Mononuclear cell (primary cell): ENCODE results near the gene MMRN1. TPM values are rescaled to one million over a fixed set of nuclear protein-coding genes. Genes with fewer than 3 reads are reported as not detected.

ENCODE experiments used
- H3K27me3 ChIP-seq: 2 replicates; pipeline ENCODE4 v1.6.0; 2011; ENCODE audit warnings: low read length, control low read depth; ENCODE audit not compliant: insufficient read depth
- H3K4me1 ChIP-seq: 2 replicates; pipeline ENCODE4 v1.5.1; 2011; ENCODE audit warnings: mild to moderate bottlenecking, low read length, control low read depth; ENCODE audit not compliant: insufficient read depth
- H3K4me3 ChIP-seq: 2 replicates; pipeline ENCODE4 v1.5.1; 2011; ENCODE audit warnings: mild to moderate bottlenecking, low read length, moderate library complexity
- H3K9me3 ChIP-seq: 2 replicates; pipeline ENCODE4 v1.5.1; 2011; ENCODE audit warnings: low read depth, mild to moderate bottlenecking, control low read depth, low read length
- total RNA-seq: library from RNA; depleted of rRNA; stranded (reverse); fragments of >200 nt; gene quantifications from one replicate; pipeline ENCODE4 v1.2.3, GENCODE V29; 2012

Gene MMRN1
- total RNA-seq, 1 donor: 8.1 TPM

DNA sequence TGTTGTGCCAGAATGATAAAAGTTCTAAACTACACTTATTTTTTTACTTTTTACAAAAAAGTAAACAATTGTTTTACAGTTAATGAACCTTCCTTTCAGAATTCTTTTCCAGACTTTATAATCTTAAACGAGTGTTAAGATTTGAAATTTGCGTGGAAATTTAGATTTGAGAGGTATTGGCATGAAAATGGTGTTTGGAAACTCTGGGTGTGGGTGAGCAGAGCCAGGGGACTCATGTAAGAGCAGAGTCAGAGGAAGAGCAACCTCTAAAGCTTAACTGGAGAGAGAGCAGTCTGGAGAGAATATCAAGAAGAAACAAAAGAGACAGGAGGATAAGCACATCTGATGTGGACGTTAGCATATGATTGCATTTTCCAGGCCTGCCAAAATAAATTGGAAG is 48.2 kb downstream of the MMRN1 start:
- H3K9me3 ChIP-seq: no peaks in the 10 kb centered on the region
- no peaks in the 10 kb centered on the region for H3K4me1 ChIP-seq
- no peak overlapping the region for H3K4me3 ChIP-seq
- H3K27me3 ChIP-seq: no peaks in the 10 kb centered on the region

GRCh38 chr4:89949782-89950387 is 55.2 kb downstream of the MMRN1 start:
- Histone ChIP-seq H3K9me3 (no peaks in the 10 kb centered on the region), H3K4me3 (no peak overlapping the region), H3K4me1 (no peaks in the 10 kb centered on the region), H3K27me3 (no peaks in the 10 kb centered on the region)

- no peak overlapping the region for H3K4me3 ChIP-seq
- H3K4me1 ChIP-seq: no peaks in the 10 kb centered on the region
- H3K27me3 ChIP-seq: no peaks in the 10 kb centered on the region
- H3K9me3 ChIP-seq: no peaks in the 10 kb centered on the region
These were observed 57.8 kb downstream of the MMRN1 start for GRCh38 chr4:89952458-89952857.

DNA sequence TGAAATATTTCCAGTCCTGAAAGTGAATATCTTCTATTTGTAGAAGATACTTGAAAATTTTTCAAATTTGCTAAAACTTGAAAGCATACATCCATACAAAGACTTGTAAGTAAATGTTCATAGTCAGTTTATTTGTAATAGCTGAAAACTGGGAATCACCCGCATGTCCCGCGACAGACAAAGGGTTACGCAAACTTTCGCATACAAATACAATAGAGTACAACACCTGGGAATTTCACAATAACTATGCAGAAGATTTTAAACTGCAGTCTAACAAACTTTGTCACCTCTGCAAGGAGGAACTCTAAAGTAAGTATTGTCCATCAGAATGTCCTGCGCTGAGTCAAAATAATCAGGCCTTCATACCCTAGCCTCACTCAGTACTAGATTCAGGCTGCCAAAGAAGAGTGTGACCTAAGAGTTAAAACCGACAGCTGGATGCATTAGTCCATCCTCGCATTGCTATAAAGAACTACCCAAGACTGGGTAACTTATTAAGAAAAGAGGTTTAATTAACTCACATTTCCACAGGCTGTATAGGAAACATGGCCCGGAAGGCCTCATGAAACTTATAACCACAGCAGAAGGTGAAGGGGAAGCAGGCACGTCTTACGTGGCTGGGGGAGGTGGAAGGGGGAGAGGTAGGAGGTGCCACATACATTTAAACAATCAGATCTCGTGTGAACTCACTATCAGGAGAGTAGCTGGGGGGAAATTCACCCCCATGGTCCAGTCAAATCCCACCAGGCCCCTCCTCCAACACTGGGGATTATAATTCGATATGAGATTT is 60.4 kb downstream of the MMRN1 start:
- Histone ChIP-seq H3K9me3 (no peaks in the 10 kb centered on the region), H3K27me3 (no peaks in the 10 kb centered on the region), H3K4me1 (no peaks in the 10 kb centered on the region), H3K4me3 (no peak overlapping the region)

GRCh38 chr4:89957046-89957926 is 62.6 kb downstream of the MMRN1 start:
- Histone ChIP-seq H3K4me1 (no peaks in the 10 kb centered on the region), H3K4me3 (no peak overlapping the region), H3K27me3 (no peaks in the 10 kb centered on the region), H3K9me3 (no peaks in the 10 kb centered on the region)

- no peak overlapping the region for H3K4me3 ChIP-seq
- H3K9me3 ChIP-seq: no peaks in the 10 kb centered on the region
- no peaks in the 10 kb centered on the region for H3K27me3 ChIP-seq
- no peaks in the 10 kb centered on the region for H3K4me1 ChIP-seq
These were observed 87.2 kb downstream of the MMRN1 start for GRCh38 chr4:89981789-89982334.

DNA sequence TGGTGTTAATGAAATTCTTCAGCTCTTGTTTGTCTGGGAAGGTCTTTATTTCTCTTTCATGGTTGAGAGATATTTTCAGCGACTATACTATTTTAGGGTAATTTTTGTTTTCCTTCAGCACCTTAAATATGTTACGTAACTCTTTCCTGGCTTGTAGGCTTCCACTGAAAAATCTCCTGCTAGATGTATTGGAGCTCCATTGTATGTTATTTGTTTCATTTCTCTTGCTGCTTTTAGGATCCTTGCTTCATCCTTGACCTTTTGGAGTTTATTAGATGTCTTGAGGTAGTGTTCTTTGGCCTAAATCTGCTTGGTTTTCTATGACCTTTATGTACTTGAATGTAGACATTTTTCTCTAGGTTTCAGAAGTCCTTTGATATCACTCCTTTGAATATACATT is 93.6 kb downstream of the MMRN1 start:
- Histone ChIP-seq H3K9me3 (no peaks in the 10 kb centered on the region), H3K4me1 (no peaks in the 10 kb centered on the region), H3K4me3 (no peak overlapping the region), H3K27me3 (no peaks in the 10 kb centered on the region)

- Histone ChIP-seq H3K27me3 (no peaks in the 10 kb centered on the region), H3K4me1 (no peaks in the 10 kb centered on the region), H3K9me3 (no peaks in the 10 kb centered on the region)
These were observed 98.1 kb downstream of the MMRN1 start for GRCh38 chr4:89992744-89993143.

GRCh38 chr4:89994176-89994873 is 99.7 kb downstream of the MMRN1 start:
- Histone ChIP-seq H3K4me1 (no peaks in the 10 kb centered on the region), H3K27me3 (no peaks in the 10 kb centered on the region), H3K4me3 (no peak overlapping the region)

More at GRCh38 chr4:89992744-89993143, 98.1 kb downstream of the MMRN1 start:
- H3K4me3 ChIP-seq: no peak overlapping the region

DNA sequence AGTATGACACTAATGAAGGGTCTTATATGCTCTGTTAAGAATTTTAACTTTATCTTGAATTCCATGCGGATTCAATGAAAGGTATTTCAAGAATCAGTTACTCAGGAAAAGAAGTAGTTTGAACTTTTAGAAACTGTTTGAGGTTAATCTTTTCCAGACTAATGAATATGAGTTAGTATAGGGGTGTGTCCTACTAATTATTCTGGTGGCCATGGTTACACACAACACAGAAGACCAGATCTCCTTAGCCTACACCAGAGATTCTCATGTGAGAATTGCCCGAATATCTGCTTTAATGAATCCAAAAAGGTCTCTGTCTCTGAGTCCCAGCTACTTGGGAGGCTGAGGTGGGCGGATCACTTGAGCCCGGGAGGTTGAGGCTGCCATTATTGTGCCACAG is 100.4 kb downstream of the MMRN1 start:
- H3K27me3 ChIP-seq: no peaks in the 10 kb centered on the region
- no peaks in the 10 kb centered on the region for H3K9me3 ChIP-seq
- no peak overlapping the region for H3K4me3 ChIP-seq
- H3K4me1 ChIP-seq: no peaks in the 10 kb centered on the region

More at GRCh38 chr4:89994176-89994873, 99.7 kb downstream of the MMRN1 start:
- no peaks in the 10 kb centered on the region for H3K9me3 ChIP-seq

DNA sequence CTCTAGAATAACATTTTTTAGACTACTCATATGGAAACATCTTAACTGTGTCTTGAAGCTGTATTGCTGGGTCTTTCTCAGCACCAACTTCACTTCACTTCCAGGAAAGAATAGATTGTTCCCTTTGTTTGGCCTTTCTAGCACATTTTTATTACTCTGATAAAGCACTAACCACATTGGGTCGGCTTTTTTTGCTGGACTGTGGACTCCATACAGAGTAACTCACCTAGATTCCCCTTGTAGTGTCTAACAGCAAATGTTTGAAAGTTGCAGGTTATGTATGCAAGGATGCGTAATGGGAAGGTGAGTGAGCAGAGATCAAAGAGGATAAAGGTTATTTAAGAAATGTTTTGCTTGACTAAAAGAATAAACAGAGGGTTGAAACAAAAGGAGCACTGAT is 101.2 kb downstream of the MMRN1 start:
- Histone ChIP-seq H3K4me1 (no peaks in the 10 kb centered on the region), H3K9me3 (no peaks in the 10 kb centered on the region), H3K4me3 (no peak overlapping the region), H3K27me3 (no peaks in the 10 kb centered on the region)

- Histone ChIP-seq H3K9me3 (no peaks in the 10 kb centered on the region), H3K27me3 (no peaks in the 10 kb centered on the region), H3K4me3 (no peak overlapping the region), H3K4me1 (no peaks in the 10 kb centered on the region)
These were observed 102.6 kb downstream of the MMRN1 start for GRCh38 chr4:89997171-89997704.

DNA sequence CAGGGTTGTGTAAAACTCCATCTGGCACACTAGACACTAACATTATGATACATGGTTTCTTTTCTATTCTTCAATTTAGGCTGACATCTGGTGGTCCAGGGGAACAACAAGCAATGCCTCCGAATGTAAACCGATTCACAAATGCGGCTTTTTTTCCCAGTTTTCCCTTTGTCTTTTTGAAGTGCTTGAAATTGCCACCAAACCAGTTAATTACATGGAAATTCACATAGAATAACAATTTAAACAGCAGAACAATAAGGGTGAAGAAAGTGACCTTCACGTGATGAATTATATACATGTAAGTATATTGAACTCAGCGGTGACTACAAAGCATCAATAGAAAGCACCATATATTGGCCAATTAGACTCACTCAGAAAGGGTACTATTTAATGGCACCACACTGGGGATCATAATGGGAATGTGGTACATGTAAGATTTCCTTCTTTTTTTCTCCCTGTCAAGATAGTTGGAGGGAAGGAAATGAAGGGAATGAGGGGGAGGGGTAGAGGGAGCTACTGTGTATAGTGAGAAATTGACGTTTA is 103.9 kb downstream of the MMRN1 start:
- H3K9me3 ChIP-seq: no peaks in the 10 kb centered on the region
- no peaks in the 10 kb centered on the region for H3K4me1 ChIP-seq
- no peaks in the 10 kb centered on the region for H3K27me3 ChIP-seq
- H3K4me3 ChIP-seq: no peak overlapping the region

DNA sequence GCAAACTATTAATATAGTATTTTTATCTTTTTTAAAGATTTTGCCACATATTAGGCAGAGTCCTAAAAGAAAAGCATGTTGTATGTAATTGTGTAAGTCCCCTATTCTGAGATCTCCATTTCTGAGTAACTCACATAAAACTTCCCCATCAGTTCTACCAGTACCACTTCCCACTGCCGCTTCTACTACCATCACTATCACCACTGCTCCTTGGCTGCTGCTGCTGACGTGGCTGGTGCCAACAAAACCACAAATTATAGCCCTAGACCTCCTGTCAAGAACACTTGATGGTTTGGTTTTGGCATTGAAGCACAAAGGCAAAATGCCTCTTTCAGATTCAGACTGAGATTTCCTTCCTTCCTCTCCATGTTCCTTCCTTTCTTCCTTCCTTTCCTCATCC is 106.4 kb downstream of the MMRN1 start:
- Histone ChIP-seq H3K4me3 (no peak overlapping the region), H3K4me1 (no peaks in the 10 kb centered on the region), H3K9me3 (no peaks in the 10 kb centered on the region), H3K27me3 (no peaks in the 10 kb centered on the region)
